ENCODE data around the gene MYO3B.

The MYO3B gene

GRCh38 chr2:170685591-170685990 is 507.6 kb downstream of the MYO3B start:
- TF ChIP-seq SIN3A (IDR thresholded peaks at IDR 0.05; ENCODE audit: borderline replicate concordance, insufficient read depth, low read length) (no peak), POLR2AphosphoS5 (IDR thresholded peaks at IDR 0.05; ENCODE audit: low read depth, low read length) (no peak), FOXP2 (optimal IDR thresholded peaks at IDR 0.05; ENCODE audit: borderline replicate concordance, extremely low read depth, extremely low read length, insufficient read depth) (no peak), REST (IDR thresholded peaks at IDR 0.05; ENCODE audit: insufficient read depth in 1 of 2, low read depth in 2 of 2, low read length in 2 of 2) (no peak), TAF1 (IDR thresholded peaks at IDR 0.05; ENCODE audit: borderline replicate concordance, insufficient read depth, low read length) (no peak)

DNA sequence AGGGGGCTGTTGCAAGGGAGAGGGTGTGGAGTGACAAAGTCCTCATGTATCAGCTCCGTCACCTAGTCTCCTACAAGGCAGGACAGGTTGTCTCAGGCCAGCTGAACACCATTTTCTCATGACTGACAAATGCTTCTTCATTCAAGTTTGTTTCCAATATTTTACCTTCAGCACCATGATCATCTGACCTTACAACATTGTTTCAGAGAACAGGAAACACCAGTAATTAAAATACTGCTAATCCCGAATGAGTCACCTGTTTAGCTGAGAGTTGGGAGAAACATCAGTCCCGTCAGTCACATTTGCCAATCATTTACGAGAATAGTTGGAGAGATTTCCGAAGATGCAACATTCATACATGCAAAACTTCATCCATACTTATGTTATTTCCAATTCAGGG is 511.5 kb downstream of the MYO3B start:
- TF ChIP-seq TAF1 (IDR thresholded peaks at IDR 0.05; ENCODE audit: borderline replicate concordance, insufficient read depth, low read length) = no peak
- no peak for TF ChIP-seq SIN3A (IDR thresholded peaks at IDR 0.05; ENCODE audit: borderline replicate concordance, insufficient read depth, low read length)
- TF ChIP-seq POLR2AphosphoS5 (IDR thresholded peaks at IDR 0.05; ENCODE audit: low read depth, low read length) = no peak
- TF ChIP-seq REST (IDR thresholded peaks at IDR 0.05; ENCODE audit: insufficient read depth in 1 of 2, low read depth in 2 of 2, low read length in 2 of 2) = no peak
- TF ChIP-seq FOXP2 (optimal IDR thresholded peaks at IDR 0.05; ENCODE audit: borderline replicate concordance, extremely low read depth, extremely low read length, insufficient read depth) = no peak

DNA sequence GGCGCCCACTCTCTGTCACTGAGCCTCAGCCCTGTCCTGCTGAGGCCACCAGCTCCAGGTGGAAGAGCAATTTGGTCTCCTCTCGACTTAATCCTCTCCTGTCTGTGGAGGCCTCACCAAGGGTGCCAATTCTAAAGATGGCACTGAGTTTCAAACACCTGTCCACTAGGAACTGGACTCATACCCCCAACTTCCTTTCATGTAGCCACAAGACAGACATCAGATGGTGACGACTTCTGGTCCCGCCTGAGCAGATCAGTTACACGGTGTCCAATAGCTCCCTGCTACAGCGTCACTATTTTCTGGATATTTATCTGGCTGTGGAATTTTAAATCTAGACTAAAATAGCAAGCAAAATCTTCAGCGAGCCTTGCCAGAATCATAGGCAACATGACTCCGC is 512.7 kb downstream of the MYO3B start:
- TF ChIP-seq POLR2AphosphoS5 (IDR thresholded peaks at IDR 0.05; ENCODE audit: low read depth, low read length) (no peak), SIN3A (IDR thresholded peaks at IDR 0.05; ENCODE audit: borderline replicate concordance, insufficient read depth, low read length) (no peak), FOXP2 (optimal IDR thresholded peaks at IDR 0.05; ENCODE audit: borderline replicate concordance, extremely low read depth, extremely low read length, insufficient read depth) (no peak), REST (IDR thresholded peaks at IDR 0.05; ENCODE audit: insufficient read depth in 1 of 2, low read depth in 2 of 2, low read length in 2 of 2) (no peak), TAF1 (IDR thresholded peaks at IDR 0.05; ENCODE audit: borderline replicate concordance, insufficient read depth, low read length) (no peak)

GRCh38 chr2:170694316-170694715 is 516.4 kb downstream of the MYO3B start:
- no peak for TF ChIP-seq FOXP2 (optimal IDR thresholded peaks at IDR 0.05; ENCODE audit: borderline replicate concordance, extremely low read depth, extremely low read length, insufficient read depth)
- TF ChIP-seq SIN3A (IDR thresholded peaks at IDR 0.05; ENCODE audit: borderline replicate concordance, insufficient read depth, low read length) = no peak
- TF ChIP-seq TAF1 (IDR thresholded peaks at IDR 0.05; ENCODE audit: borderline replicate concordance, insufficient read depth, low read length) = no peak
- no peak for TF ChIP-seq REST (IDR thresholded peaks at IDR 0.05; ENCODE audit: insufficient read depth in 1 of 2, low read depth in 2 of 2, low read length in 2 of 2)
- no peak for TF ChIP-seq POLR2AphosphoS5 (IDR thresholded peaks at IDR 0.05; ENCODE audit: low read depth, low read length)
